ENCODE measurements around the gene GYG2.
"Not testable (repeated sequence)": the region's sequence is repeated elsewhere in the genome, so short reads cannot be mapped to it uniquely, and the experiment has no call there.

The GYG2 gene

DNA sequence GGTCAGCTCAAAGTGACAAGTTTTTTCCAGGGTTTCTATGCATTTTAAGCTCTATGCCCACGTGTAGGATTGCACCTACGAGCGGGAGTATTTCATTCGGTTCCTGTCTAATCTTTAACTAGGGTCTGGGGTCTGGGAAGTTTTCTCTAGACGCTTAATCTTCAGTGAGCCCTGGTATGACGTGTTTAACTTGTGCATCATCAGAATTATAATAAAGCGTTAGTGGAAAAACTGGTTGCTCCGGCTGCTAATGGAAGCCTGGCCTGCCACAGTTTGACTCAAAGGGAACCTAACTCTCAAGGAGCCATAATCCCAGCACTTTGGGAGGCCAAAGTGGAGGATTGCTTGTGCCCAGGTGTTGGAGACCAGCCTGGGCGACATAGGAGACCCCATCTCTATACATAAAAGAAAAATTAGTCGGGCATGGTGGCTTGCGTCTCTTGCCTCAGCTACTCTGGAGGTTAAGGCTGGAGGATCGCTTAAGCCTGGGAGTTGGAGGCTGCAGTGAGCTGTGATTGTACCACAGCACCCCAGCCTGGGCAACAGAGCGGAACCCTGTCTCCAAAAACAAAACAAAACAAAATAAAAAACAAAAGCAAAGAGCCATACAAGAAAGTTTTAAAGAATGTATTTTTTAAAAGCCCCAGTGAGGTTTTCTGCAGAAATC, 70.2 kb downstream of the GYG2 start:
- H3K27ac Mint-ChIP-seq, result no peak overlapping the region
- no peaks in the 10 kb centered on the region for H3K36me3 Mint-ChIP-seq
- peaks cover 3% of the 10 kb centered on the region for H3K9me3 Mint-ChIP-seq
- no peak overlapping the region for H3K4me3 Mint-ChIP-seq
- ATAC-seq, result no peak
- peaks cover 6% of the 10 kb centered on the region for H3K4me1 Mint-ChIP-seq
- DNase-seq (ENCODE audit: low spot score in 2 of 2), result no peak

- Mint-ChIP-seq H3K9me3 (peaks cover 3% of the 10 kb centered on the region), H3K4me3 (no peak overlapping the region), H3K27ac (no peak overlapping the region), H3K36me3 (no peaks in the 10 kb centered on the region), H3K4me1 (peaks cover 6% of the 10 kb centered on the region)
- ATAC-seq, result no peak
- DNase-seq (ENCODE audit: low spot score in 2 of 2), result no peak
These were observed 72.8 kb downstream of the GYG2 start for GRCh38 chrX:2901367-2902036.

- no peaks in the 10 kb centered on the region for H3K4me1 Mint-ChIP-seq
- H3K27ac Mint-ChIP-seq, result no peak overlapping the region
- no peaks in the 10 kb centered on the region for H3K36me3 Mint-ChIP-seq
- ATAC-seq (no peak), DNase-seq (ENCODE audit: low spot score in 2 of 2) (no peak)
- H3K4me3 Mint-ChIP-seq, result no peak overlapping the region
- peaks cover 3% of the 10 kb centered on the region for H3K9me3 Mint-ChIP-seq
These were observed 74.1 kb downstream of the GYG2 start for GRCh38 chrX:2902841-2903240.

DNA sequence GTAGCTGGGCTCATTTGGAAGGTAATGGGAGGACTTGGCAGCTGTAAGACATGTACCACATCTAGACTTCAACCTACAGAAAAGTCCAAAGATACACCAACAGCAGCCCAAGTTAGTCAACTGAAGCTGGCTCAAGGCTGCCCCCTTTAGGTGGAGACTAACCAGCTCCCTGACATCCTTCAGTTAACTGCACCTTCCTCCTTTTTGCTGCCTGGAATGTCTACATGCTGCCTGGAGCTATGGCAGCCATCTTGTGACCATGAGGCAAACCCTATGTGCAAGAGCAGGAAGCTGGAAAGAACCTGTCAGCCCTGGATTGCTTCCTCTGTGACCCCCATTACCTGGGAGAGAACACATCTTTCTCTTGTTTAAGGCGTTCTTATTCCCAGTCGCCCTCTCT, 74.6 kb downstream of the GYG2 start:
- Mint-ChIP-seq H3K27ac (no peak overlapping the region), H3K36me3 (no peaks in the 10 kb centered on the region), H3K4me3 (no peak overlapping the region), H3K4me1 (no peaks in the 10 kb centered on the region), H3K9me3 (peaks cover 3% of the 10 kb centered on the region)
- ATAC-seq, result no peak
- no peak for DNase-seq (ENCODE audit: low spot score in 2 of 2)

DNA sequence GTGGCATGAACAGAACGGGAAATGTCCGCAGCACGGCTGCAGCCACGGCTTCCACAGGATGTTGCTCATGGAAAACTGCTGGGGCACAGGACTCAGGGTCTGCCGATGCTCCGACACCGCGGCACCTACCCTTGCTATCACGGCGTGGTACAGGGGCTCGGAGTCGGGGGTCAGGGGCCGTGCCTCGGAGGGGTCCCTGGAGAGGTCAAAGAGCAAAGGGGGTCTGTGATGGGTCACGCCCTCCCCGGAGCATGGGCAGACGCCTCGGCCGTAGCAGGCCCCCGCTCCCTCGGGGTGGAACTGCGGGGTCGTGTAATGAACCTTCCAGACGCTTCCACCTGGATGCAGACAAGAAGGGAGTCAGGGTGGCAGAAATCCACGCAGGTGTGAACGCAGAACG, 78.6 kb downstream of the GYG2 start:
- ATAC-seq (no peak), DNase-seq (ENCODE audit: low spot score in 2 of 2) (no peak)
- no peaks in the 10 kb centered on the region for H3K36me3 Mint-ChIP-seq
- no peaks in the 10 kb centered on the region for H3K4me1 Mint-ChIP-seq
- H3K27ac Mint-ChIP-seq, result no peak overlapping the region
- H3K9me3 Mint-ChIP-seq, result peaks cover 3% of the 10 kb centered on the region
- H3K4me3 Mint-ChIP-seq, result no peak overlapping the region

- H3K9me3 Mint-ChIP-seq, result no peaks in the 10 kb centered on the region
- H3K4me3 Mint-ChIP-seq, result no peak overlapping the region
- H3K27ac Mint-ChIP-seq, result no peak overlapping the region
- ATAC-seq, result no peak
- no peaks in the 10 kb centered on the region for H3K36me3 Mint-ChIP-seq
- H3K4me1 Mint-ChIP-seq, result no peaks in the 10 kb centered on the region
- DNase-seq (ENCODE audit: low spot score in 2 of 2), result no peak
These were observed 79.5 kb downstream of the GYG2 start for GRCh38 chrX:2908125-2908685.

GRCh38 chrX:2910109-2910508, 81.4 kb downstream of the GYG2 start:
- Mint-ChIP-seq H3K4me1 (no peaks in the 10 kb centered on the region), H3K27ac (no peak overlapping the region), H3K36me3 (no peaks in the 10 kb centered on the region)

GRCh38 chrX:2913118-2913517, 84.4 kb downstream of the GYG2 start:
- Mint-ChIP-seq H3K27ac (no peak overlapping the region), H3K4me1 (no peaks in the 10 kb centered on the region), H3K9me3 (no peaks in the 10 kb centered on the region), H3K4me3 (no peak overlapping the region), H3K36me3 (no peaks in the 10 kb centered on the region)
- DNase-seq (ENCODE audit: low spot score in 2 of 2) (no peak), ATAC-seq (no peak)

More at GRCh38 chrX:2910109-2910508, 81.4 kb downstream of the GYG2 start:
- ATAC-seq (no peak), DNase-seq (ENCODE audit: low spot score in 2 of 2) (no peak)
- no peak overlapping the region for H3K4me3 Mint-ChIP-seq
- no peaks in the 10 kb centered on the region for H3K9me3 Mint-ChIP-seq

GRCh38 chrX:2917767-2918166, 89.0 kb downstream of the GYG2 start:
- DNase-seq (ENCODE audit: low spot score in 2 of 2) (no peak), ATAC-seq (no peak)
- H3K9me3 Mint-ChIP-seq, result no peaks in the 10 kb centered on the region
- H3K27ac Mint-ChIP-seq, result no peak overlapping the region
- H3K4me1 Mint-ChIP-seq, result no peaks in the 10 kb centered on the region
- H3K36me3 Mint-ChIP-seq, result no peaks in the 10 kb centered on the region
- no peak overlapping the region for H3K4me3 Mint-ChIP-seq

DNA sequence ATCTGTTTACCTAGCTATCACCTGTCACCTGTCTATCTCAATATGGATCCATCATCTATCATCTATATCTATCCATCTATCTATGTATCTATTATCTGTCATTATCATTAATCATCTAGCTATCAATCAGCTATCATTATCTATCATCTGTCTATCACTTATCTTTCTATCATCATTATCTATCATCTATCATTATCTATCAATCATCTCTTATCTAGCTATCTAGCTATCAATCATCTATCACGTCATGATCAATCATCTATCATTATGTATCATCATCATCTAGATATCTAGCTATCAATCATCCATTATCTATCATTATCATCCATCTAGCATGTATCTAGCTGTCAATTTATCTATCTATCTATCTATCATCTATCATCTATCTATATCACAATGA, 92.5 kb downstream of the GYG2 start:
- H3K27ac Mint-ChIP-seq, result no peak overlapping the region
- H3K36me3 Mint-ChIP-seq, result no peaks in the 10 kb centered on the region
- no peaks in the 10 kb centered on the region for H3K4me1 Mint-ChIP-seq
- H3K4me3 Mint-ChIP-seq, result no peak overlapping the region
- ATAC-seq (no peak), DNase-seq (ENCODE audit: low spot score in 2 of 2) (no peak)
- no peaks in the 10 kb centered on the region for H3K9me3 Mint-ChIP-seq

GRCh38 chrX:2921750-2922149, 93.0 kb downstream of the GYG2 start:
- no peak for DNase-seq (ENCODE audit: low spot score in 2 of 2)
- H3K4me3 Mint-ChIP-seq, result no peak overlapping the region
- no peaks in the 10 kb centered on the region for H3K4me1 Mint-ChIP-seq
- no peaks in the 10 kb centered on the region for H3K9me3 Mint-ChIP-seq
- ATAC-seq, result no peak
- H3K36me3 Mint-ChIP-seq, result no peaks in the 10 kb centered on the region
- no peak overlapping the region for H3K27ac Mint-ChIP-seq

DNA sequence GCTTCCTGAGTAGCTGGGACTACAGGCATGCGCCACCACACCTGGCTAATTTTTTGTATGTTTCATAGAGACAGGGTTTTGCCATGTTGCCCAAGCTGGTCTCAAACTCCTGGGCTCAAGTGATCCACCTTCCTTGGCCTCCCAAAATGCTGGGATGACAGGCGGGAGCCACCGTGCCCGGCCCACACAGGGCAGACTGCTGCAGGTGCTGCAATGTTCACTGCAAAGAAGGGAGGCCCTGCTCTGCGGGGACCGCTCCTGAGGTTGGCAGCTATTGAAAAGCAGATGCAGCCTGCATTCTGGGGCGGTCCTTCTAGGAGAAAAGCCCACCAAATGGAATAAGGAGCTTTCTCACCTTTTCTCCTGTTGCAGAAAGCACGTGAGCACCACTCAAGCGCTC, 95.4 kb downstream of the GYG2 start:
- Mint-ChIP-seq H3K9me3 (no peaks in the 10 kb centered on the region), H3K4me3 (no peak overlapping the region), H3K36me3 (no peaks in the 10 kb centered on the region), H3K27ac (no peak overlapping the region), H3K4me1 (no peaks in the 10 kb centered on the region)
- ATAC-seq, result no peak
- no peak for DNase-seq (ENCODE audit: low spot score in 2 of 2)

DNA sequence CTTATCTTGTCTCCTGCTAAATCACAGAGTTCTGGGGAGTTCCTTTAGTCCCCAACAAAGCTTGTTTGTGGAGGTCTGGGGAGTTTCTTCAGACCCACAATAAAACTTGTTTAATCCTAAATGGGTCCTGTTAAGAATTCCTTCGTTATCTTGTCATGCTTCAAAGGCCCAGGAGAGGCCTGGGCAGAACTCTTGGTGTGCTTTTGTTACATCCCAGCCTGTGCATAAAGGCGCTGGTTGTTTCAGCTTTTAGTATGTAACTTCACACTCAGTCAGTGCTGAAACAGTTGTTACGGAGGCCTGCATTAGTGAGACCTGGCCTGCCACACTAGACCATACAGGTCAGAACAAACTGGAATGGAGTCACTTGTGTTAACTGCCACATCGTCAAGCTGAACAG, 97.5 kb downstream of the GYG2 start:
- not testable (repeated sequence) for H3K27ac Mint-ChIP-seq; H3K36me3 Mint-ChIP-seq; DNase-seq (ENCODE audit: low spot score in 2 of 2); ATAC-seq; H3K9me3 Mint-ChIP-seq; H3K4me1 Mint-ChIP-seq; H3K4me3 Mint-ChIP-seq

DNA sequence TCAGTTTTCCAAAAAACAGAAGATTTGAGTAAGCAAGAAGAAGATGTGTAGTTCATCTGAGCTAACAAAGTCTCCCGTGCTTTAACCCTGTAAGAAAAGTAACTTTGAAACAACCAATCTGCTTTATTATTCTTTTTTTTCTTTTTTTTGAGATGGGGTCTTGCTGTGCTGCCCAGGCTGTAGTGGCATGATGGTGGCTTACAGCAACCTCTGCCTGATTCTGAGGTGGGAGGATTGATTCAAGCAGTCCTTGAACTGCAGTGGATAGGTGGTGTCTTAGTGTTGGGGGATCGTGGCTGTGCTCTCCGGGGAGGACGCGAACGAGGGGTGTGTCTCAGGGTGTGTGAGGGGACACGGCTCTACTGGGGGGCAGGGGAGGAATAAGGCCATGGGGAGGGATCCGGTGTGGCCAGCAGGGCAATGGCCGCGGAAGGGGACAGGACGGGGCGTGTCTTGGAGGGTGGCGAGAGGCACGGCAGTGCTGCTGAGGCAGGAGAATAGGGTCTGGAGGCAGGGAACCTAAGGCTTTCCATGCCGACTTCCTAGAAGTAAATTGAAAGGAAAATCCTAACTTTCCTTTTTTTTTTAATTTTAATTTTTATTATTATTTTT, 98.0 kb downstream of the GYG2 start:
- ATAC-seq (no peak), DNase-seq (ENCODE audit: low spot score in 2 of 2) (no peak)
- Mint-ChIP-seq H3K9me3 (no peaks in the 10 kb centered on the region), H3K27ac (no peak overlapping the region), H3K4me3 (no peak overlapping the region), H3K36me3 (no peaks in the 10 kb centered on the region), H3K4me1 (peaks cover 5% of the 10 kb centered on the region)

DNA sequence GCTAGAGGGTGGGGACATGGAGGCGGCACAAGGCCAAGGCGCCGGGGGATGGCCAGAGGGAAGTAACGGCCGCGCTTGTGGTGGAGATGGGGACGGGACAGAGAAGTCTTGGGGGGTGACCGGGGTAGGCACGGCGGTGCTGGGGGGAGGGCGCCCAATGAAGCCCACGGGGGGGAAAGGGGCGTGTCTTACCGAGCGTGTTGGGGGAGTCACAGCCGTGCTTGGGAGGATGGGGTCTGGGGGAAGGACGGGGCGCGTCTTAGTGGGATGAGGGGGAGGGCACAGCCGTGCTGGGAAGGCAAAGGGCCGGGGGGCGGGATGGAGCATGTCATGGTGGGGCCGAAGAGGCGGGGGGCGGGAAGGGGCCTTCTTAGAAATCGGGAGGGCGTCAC, 99.5 kb downstream of the GYG2 start:
- no peak overlapping the region for H3K27ac Mint-ChIP-seq
- peak overlapping the region; percentile 63 for H3K4me3 Mint-ChIP-seq
- ATAC-seq (no peak), DNase-seq (ENCODE audit: low spot score in 2 of 2) (no peak)
- no peaks in the 10 kb centered on the region for H3K9me3 Mint-ChIP-seq
- H3K4me1 Mint-ChIP-seq, result peaks cover 5% of the 10 kb centered on the region
- H3K36me3 Mint-ChIP-seq, result no peaks in the 10 kb centered on the region
